Hematopoietic multipotent progenitor cell treated with erythropoietin and hydrocortisone succinate and interleukin-3 and kit ligand, for 6 days (in vitro differentiated cells): ENCODE data around the gene UTP11.
"Not testable (repeated sequence)": the region's sequence is repeated elsewhere in the genome, so short reads cannot be mapped to it uniquely, and the experiment has no call there.

Experiments
- DNase-seq: peaks from one replicate; pipeline ENCODE4 v3.0.0-alpha.2; 2015

UTP11 gene

DNA sequence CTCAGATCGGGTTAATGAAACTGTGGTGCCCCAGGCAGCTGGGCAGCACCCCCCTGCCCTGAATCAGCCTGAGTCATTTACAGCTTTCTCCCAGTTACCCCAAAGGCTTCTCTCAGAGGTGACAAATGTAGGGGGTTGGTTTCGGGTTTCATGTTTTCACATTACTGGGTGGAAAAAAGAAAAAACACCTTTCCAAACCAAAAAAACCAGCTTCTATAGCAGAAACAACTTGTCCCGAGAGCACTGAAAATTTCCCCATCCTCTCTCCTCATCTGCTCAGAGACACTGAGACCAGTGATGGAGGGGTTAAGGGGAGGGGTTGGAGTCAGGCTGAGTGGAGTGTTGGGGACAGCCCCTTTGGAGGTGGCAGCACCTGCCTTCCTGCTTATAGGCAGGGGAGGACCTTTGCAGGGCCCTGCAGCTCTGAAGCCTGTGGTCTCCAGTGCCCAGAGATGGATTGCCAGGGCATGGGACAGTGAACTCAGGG is 15.6 kb downstream of the UTP11 start:
- DNase-seq = no peak

DNA sequence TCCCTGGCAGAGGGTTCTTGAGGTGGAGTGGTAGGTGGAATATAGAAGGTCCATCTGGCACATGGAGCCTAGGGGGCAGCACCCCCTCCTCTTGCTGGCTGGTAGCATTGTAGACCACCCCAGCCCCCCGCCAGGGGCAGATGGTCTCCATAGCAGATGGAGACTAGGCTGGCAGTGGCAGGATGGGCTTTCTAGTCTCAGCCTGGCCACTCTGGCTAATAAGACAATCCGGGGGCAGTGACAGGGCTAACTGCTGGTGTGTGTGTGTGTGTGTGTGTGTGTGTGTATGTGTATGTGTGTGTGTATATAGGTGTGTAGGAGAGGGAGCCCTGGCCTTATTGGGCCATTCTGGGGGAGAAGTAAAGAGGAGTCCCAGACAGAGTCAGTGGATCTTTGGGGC is 16.1 kb downstream of the UTP11 start:
- DNase-seq = no peak

DNA sequence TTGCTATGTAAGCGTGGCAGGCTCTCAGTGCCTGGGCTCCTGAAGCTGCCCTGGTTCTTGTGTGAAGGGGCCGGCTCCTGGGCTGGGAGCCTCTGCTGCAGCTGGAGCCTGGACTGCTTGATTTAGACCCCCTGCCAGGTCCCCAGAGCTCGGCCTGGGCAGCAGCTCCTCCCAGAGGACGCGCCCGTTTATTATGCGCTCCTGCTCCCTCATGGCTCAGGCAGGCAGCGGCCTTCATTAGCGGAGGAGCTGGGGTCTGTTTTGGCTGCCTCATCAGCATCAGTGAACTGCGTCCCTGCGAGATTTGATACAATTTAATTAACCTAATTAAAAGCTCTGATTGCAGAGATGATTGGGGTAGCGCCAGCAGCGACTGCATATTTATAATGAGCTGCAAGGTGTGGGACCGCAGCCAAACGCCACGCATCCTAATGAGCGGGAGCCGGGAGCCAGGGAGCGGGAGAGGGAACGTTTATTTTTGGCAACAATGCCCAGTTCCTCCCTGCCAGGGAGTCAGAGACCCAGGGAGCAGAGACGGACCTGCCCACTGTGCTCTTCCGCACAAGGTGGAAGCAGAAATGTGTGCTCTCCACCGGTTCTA is 16.6 kb downstream of the UTP11 start:
- no peak for DNase-seq

DNA sequence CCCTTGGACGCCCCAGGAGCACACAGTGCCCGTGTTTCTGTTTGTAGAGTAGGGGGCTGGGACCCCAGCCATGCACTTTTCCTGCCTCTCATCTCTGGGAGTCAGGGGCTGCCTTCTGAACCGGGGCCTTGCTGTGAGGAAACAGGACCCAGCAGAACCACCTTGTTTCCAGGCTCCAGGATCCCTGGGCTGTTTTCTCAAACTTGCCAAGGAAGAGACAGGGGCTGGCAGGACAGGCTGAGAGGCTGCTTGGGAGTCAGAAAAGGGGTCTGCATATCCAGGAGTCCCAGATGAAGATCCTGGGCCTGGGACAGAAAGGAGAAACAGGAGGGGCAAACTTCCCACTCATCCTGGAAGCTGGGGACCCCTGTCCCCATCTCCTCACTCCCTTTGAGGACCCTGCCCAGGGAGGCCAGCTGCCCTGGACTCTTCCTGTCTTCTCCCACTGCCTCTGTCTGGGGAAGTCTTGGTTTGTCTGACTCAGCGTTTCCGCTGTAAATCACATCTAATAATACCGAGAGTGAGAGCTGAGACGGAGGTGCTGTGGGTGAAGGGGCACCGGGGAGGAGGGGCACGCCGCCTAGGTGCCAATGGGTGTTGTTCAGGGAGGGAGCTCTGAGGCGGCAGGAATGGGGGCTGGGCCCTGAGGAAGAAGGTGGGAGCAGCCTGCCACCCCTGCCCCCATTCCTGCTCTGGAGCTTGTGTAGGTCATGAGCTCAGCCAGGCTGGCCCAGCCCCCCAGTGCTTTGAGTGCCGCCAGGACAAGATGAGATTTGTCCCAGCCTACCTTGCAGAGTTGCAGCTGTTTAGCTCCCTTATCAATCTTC is 17.4 kb downstream of the UTP11 start:
- no peak for DNase-seq

DNA sequence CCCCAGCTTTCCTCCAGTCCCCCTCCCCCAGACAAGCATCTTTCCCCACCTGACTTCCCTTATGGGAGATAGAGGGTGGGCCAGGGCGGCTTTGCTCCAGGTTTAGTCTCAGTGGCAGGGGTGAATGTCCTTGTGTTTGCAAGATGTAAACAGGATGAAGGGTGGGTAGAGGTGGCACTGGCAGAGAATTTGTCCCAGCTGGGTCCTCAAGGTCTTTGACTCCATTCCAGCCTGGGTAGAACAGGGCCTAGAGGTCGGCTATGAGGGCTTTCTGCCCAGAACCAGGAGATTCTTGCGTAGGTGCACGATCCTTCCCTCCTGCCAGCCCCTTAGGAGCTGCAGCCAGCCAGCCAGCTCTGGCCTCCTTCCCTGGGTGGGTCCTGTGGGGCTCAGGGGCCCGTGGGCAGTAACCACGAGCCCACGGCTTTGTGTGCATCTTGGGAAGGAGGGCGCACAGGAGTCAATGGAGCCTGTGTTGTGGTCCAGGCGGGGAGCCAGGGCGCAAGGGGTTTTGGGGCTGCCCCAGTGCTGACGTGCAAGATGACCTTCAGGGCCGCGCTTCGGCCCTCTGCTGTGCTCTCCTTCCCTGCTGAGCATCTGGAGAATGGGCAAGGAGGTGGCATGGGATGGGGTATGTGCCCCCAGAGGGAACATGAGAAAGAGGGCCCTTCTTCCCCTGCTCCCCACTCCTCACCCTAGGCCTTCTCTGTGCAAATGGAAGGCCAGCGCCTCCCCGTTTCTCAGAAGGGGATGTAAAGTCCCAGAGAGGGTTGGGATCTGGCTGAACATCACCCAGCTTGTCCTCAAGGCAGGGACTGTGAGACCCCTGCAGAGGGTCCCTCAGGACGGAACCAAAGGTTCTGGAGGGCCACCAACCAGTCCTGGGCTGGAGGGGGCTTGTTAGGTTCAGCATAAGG is 18.3 kb downstream of the UTP11 start:
- DNase-seq = no peak

DNA sequence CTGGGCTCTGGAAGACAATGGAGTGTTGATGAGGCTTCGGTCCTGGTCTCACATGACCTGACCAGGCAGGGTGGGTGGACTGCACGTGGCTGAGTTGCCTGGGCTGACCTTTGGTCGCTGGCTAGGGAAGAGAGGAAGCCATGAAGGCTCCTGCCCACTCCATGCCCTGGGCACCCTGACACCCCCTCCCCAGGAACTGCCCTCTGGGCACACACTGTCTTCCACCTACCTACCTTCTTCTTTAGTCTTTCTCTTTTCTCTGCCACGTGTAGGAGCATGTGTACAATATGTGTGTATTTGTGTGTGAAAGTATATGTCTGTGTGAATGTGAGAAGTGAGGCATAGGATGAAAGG is 19.0 kb downstream of the UTP11 start:
- DNase-seq = no peak

DNA sequence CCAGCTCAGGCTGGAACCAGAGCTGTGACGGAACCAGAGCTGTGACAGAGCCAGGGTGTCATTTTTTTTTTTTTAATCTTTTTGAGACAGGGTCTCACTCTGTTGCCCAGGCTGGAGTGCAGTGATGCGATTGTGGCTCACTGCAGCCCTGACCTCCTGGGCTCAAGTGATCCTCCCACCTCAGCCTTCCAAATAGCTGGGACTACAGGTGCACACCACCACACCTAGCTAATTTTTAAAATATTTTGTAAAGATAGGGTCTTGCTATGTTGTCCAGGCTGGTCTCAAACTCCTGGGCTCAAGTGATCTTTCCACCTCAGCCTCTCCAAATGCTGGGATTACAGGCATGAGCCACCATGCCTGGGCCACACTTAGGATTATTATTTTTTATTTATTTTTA is 20.5 kb downstream of the UTP11 start:
- DNase-seq = not testable (repeated sequence)

DNA sequence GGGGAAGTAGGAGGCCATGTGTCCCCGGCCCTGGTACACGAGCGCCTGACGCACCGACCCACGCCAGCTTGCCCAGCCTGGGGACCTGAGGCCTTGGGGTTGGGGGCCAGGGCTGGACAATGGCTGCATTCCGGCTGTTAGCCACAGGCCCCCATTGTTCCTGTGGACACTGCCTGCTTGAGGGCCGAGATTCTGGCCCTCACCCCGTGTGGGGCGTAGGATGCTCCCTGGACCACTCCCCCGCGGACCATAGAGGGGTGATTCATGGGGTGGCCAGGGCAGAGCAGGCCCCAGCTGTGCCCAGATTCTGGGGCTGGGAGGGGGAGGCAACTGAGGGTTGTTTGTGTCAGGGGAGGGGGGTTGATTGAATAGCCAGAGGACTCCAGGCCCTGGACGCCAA is 22.3 kb downstream of the UTP11 start:
- no peak for DNase-seq

DNA sequence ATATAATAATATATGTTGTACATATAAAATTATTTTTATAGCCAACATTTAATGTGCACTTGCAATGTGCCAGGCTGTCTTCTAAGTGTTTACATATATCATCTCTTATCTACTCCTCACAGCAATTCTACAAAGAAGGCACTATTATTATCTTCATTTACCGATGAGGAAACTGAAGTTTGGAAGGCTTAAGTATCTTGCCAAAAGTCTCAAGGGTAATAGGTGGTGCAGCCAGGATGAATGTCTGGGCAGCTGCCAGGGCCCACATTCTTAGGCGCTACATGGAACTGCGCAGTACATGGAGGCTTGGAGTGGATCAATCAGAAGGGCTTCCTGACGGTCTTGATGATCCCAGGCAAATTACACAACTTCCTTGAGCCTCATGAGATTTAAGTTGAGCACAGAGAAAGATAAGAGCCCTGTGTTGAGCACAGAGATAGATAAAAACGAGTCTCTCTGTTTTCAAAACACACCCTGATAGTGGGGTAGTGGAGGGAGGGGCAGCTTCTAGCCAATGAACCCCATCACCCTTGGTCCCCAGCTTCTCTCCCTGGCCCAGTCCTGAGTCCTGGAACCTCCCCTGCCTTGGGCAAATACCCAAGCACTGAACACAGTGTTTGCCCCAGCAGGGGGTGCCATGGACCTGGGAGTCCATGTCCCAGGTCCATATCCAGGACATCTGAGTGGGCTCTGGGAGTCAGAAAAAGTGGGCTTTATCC is 24.8 kb downstream of the UTP11 start:
- peak; percentile 88 for DNase-seq

DNA sequence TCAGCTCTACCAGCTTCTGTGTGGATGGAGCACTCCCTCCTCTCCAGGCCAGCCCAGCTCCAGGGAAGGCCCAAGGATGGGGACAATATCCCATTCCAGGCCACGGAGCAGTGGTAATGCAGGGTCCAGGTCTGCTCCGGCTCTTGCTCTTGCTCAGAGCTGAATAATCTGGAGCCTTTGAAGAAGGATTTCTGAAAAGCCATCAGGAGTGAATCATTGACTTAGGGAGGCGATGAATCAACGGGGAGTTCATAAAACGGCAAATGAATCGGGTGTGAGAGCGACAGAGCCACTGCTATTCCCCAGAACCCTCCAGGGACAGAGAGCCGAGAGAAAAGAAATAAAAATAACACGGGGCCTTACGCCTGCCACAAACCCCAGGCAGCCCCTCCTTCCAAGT is 26.3 kb downstream of the UTP11 start:
- no peak for DNase-seq

DNA sequence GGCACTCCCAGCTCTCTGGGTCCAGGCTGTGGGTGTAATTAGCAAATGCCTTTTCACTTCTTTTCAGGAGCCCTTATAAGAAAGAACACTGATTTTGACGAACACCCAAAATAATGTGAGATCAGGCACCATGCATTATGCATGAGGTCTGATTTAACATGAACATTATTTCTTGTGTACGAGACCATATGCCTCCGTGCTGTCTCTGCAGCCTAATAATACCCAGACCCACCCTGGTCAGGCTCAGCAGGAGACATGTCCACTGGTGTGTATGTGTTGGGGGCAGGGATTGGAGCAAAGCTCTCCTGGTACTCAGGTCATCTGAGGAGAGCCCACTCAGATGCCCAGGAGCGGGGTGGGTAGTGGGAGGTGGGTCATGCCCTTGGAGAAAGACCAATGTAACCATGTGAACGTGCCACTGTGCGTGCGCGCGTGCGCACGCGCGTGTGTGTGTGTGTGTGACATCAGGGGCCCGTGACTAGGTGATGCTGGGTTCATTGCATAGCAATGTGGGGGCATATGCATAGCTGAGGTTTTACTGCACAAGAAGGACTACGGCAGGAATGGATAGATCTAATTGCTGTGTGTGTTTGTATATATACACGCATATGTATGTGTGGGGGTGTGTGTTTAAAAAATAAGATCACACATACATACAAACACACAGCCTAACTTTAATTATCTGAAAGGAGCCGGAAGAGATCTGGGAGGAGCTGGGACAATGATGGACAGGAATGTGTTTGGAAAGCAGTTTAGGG is 27.0 kb downstream of the UTP11 start:
- no peak for DNase-seq

DNA sequence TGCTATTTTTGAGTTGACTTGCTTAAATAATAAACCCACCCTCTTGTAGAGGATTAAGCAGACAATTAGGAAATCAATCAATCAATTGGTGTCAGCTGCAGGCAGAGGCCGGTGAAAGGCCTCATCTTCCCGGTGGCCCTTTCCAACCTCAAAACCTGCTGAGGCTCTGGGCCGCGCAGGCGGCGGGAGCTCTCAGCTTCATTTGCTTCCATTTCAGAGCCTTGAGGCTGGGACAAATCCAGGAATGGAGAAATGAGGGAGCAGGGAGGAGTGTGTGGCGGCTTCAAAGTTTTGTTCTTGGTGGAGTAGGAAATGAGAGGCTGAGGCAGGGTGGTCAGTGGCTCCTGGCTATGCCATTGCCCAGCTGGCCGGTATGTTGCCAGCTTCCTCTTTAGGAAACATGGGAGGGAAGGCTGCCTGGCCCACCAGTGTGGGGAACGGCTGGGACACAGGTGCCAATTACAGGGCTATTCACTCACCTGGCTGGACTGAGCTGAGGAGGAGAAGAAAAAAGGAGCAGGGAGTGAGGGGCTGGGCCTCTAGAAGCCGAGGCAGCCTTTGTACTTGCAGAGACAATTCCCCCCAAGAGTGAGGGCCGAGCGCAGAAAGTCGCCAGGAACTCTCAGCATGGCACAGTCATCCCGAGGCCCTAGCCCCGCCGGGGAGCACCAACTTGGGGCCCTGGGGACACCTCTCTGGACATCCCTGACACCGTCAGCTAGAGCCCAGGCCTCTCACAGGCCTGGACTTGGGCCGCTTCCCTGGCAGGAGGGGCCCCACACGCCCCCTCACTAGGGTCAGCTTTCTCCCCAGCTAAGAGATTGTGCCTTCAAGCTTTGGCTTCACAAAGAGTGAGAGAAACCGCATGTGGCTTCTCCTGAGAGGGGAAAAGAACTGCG is 29.7 kb downstream of the UTP11 start:
- no peak for DNase-seq

DNA sequence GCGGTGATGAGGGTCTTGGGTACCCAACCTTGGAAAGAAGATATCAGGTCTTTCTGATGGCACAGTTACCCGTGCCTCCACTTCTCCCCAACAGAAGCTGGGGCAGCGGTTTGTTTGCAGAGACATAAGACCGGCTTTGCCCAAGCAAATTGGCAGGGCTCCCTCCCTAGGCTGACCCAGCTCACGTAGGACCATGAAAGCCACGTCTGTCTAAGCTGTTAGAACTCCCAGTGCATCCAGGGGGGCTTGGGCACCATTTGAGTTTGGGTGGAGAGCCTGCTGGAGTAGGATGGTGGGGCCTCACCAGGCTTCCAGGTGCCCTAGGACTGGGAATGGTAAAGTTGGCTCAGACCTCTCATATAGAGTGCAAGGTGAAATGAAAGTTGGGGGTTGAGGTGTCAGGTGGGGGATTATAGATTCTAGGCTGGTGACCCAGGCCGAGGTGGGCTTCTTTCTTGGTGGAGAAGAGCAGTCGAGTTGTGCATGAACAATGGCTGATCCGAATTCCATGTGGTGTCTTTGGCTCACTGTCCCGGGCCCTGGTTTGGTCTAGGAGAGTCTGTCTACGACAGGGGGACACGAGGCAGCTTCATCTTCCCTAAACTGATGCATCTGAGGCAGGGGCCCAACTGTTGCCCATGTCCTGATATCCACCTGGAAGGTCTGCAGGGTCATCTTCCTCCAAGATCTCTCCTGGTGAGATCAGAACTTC is 30.7 kb downstream of the UTP11 start:
- no peak for DNase-seq

DNA sequence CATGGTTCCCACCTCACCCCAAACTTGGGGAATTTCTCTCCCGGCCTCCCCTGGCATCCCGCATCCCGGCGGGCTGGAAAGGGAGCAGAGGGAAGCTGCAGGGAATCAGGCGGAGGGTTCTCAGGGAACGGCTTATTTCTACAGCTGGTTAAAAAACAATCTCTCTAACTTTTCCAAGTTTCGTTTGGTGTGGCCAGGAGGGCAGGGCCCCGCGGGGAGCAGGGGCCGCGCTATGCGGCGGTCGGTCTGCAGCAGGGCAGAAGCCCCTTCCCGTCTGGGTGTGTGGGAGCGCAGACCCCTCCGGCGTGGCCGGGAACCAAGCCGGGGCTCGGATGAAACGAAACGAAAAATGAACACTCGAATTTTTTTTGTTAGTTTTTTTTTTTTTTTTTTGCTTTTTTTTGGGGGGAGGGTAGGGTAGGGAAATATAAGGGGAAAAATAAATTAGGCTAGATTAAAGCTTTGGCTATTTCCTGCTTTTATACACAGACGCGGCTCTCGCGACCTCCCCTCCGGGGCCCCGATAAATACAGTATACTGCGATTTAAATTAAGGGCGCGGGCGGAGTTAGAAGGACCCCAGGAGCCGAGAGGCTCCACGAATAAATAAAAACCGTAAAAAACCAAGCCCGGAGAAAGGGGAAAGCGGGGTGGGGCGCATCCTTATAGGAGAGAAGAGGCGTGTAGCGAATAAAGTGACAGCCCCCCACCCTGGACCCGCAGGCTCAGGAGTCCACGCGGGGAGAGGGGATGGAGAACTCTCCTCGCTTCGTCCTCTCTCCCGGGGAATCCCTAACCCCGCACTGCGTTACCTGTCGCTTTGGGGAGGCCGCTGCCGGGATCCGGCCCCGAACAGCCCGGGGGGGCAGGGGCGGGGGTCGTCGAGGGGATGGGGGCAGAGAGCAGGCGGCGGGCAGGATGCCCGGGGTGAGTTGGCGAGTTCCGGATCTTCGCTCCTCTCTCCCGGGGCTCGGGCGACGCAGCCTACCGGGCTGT is 32.0 kb downstream of the UTP11 start:
- no peak for DNase-seq

DNA sequence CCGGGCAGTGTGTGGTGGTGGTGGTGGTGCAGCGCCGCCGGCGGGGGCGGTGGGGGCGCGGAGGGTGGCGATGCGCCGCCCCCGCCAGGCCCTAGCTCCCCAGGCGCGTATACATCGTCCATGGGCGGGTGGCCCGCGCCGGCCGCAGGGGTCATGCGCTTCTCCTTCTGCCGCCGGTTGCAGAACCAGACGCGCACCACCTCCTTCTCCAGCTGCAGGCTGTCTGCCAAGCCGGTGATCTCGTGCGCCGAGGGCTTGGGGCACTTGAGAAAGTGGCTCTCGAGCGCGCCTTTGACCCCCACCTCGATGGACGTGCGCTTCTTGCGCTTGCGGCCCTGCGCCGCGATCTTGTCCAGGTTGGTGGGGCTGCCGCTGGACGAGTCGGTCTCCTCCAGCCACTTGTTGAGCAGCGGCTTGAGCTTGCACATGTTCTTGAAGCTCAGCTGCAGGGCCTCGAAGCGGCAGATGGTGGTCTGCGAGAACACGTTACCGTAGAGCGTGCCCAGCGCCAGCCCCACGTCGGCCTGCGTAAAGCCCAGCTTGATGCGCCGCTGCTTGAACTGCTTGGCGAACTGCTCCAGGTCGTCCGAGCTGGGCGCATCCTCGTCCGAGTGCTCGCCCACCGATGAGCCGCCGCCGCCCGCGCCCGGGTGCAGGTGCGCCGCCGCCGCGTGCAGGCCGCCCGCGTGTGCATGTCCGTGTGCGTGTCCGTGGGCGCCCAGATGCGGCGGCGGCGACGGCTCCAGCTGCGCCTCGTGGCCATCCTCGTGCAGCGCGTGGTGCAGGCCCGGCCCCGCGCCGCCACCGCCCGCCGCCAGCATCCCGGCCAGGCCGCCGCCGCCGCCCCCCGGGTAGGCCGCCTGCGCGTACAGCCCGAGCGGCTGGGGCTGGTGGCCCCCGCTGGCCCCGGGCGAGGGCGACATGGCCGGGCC is 33.1 kb downstream of the UTP11 start:
- peak; percentile 54 for DNase-seq

DNA sequence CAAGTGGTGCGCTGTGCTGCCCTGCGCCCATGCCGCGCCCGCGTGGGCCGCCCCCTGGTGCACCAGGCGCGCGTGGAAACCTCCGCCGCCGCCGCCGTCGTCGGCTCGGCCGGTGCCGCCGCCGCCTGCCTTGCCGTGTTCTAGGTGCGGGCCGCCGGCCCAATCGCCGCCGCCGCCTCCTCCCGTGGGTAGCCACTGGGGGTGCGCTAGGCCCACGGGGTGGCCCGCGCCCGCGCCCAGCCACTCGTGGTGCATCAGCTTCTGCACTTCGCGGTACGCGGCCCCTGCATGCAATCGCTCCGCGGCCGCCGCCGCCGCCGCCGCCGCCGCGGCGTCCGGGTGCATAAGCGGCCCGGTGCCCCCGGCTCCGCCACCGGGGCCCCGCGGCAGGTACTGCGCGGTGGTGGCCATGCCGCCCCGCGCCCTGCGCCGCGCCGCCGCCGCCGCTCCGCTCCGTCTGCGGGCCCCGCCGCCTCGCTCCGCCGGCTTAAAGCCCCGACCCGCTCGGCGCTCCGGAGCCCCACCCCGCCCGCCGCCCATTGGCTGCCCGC is 33.9 kb downstream of the UTP11 start, which contains the start of gene POU3F1:
Gene POU3F1, minus strand, starts transcription at position 461 of the 551 bp plus-strand sequence. Its CDS starts 50 bp downstream, at position 411.
- no peak for DNase-seq

DNA sequence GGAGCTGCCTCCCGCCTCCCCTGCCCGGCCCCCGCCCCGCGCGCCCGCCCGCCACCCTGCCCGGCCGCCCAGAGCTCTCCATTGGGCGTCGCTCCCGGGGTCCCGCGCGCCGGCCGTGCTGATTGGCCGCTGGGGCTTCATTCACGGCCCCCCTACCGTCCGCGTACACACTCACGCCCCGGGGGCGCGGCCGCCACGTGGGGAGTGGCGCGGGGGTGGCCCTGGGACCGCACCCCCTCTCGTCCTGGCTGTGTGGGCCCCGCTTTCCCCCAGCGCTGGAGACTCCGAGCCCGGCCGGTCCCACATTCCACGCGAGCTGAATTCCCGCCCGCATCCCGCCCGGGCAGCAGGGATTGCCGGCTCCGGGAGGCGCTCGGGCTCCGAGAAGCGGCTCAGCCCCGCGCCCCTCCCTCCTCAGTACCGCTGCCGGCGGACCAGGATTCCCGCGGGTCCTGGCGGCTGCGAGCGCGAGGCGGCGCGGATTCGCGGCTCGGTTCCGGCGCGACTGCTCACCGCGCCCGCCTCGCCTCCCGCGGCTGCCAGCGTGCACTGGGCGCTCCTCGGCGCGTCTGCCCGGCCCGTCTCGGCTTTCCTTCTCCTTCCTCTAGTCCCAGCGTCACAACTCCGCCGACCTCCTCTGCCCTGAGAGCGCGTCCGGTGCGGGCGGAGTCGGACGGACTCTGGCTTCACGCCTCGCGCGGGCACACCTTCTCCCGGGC is 34.5 kb downstream of the UTP11 start:
- DNase-seq = peak; percentile 86
